ENCODE data around the gene SLCO4A1.

The SLCO4A1 gene

DNA sequence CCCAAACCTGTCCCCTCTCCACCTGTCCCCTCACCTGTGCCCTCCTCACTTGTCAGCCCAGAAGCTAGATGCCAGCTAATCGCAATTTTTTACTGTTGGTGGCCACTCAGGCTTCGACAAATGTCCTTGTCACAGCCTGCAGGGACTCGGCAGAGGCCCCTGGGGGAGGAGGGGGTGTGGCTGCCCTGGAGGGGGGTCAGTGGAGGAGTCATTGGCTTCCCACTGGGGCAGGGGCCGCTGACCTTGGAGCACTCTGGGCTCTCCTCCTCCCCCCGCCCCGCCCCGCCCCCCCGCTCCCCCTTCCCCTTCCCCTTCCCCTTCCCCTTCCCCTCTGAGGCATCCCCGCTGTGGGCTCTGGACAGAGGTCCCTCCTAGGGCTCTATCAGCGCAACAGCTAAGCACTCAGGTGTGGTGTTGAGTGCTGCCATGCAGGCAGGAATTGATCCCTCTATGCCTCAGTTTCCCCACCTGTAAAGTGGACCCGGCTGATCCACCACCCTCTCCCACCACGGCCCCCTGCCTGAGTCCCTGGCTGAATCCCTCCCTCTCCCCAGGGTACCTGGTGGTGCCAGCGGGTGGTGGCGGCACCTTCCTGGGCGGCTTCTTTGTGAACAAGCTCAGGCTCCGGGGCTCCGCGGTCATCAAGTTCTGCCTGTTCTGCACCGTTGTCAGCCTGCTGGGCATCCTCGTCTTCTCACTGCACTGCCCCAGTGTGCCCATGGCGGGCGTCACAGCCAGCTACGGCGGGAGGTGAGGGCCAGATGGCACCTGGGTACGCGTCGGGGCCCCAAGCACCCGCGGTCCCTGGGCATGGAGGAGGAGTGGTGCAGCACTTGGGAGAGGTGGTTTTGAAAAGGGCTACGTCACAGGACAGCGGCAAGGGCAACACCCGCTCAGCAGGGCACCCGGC lies 23.8 kb downstream of the SLCO4A1 start:
- TF ChIP-seq, protein P1, sequence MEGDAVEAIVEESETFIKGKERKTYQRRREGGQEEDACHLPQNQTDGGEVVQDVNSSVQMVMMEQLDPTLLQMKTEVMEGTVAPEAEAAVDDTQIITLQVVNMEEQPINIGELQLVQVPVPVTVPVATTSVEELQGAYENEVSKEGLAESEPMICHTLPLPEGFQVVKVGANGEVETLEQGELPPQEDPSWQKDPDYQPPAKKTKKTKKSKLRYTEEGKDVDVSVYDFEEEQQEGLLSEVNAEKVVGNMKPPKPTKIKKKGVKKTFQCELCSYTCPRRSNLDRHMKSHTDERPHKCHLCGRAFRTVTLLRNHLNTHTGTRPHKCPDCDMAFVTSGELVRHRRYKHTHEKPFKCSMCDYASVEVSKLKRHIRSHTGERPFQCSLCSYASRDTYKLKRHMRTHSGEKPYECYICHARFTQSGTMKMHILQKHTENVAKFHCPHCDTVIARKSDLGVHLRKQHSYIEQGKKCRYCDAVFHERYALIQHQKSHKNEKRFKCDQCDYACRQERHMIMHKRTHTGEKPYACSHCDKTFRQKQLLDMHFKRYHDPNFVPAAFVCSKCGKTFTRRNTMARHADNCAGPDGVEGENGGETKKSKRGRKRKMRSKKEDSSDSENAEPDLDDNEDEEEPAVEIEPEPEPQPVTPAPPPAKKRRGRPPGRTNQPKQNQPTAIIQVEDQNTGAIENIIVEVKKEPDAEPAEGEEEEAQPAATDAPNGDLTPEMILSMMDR (IDR thresholded peaks at IDR 0.05) = no peak
- no peaks in the 10 kb centered on the region for H3K36me3 ChIP-seq
- no peak overlapping the region for H3K27ac ChIP-seq
- H3K27me3 ChIP-seq = no peaks in the 10 kb centered on the region
- H3K9me3 ChIP-seq = no peaks in the 10 kb centered on the region
- H3K4me3 ChIP-seq (ENCODE audit: low read depth in 1 of 2, low read length in 1 of 2) = no peak overlapping the region
- H3K4me1 ChIP-seq (ENCODE audit: control insufficient read depth in 1 of 2, insufficient read depth in 1 of 2, low read depth in 1 of 2, low read length in 1 of 2) = peaks cover 0 to 2% of the 10 kb centered on the region in 2 experiments

DNA sequence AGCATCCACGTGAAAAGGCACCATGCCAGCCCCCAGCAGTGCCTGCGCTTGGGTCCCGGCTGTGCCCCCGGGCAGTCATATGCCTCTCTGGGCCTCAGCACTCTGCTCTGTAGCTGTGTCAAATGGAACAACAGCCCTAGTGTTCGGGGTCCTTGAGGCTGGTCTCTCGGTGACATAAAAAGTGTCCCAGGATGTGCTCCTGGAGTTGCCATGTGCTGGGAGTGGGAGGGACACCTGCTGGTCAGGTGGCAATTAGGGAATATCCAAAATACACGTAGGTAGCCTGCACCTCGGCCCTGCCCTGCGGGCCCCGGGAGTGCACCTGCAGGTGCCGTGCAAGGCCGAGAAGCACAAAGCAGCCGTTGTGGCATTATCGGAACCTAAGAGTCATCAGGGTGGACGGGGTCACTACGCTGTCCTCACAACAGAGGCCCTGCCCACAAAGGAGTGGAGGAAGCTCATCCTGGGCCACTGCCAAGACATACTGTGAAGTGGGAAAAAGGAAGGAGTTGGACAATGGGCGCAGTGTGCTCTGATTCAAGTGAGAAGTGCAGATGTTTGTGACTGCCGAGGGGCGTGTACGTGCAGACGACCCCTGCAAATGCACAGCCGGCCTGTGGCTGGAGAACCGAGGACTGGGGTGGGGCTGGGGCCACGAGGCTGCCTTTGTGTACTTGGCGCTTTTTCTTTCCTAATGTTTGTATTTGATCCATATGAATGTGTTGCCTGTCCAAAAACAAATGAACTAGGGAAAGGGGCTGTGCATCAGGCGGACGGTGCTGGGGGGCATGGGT lies 24.6 kb downstream of the SLCO4A1 start:
- peaks cover 7 to 10% of the 10 kb centered on the region in 2 experiments for H3K4me1 ChIP-seq (ENCODE audit: control insufficient read depth in 1 of 2, insufficient read depth in 1 of 2, low read depth in 1 of 2, low read length in 1 of 2)
- H3K4me3 ChIP-seq (ENCODE audit: low read depth in 1 of 2, low read length in 1 of 2) = no peak overlapping the region
- H3K9me3 ChIP-seq = no peaks in the 10 kb centered on the region
- H3K27me3 ChIP-seq = no peaks in the 10 kb centered on the region
- TF ChIP-seq, protein P1 (IDR thresholded peaks at IDR 0.05) = no peak
- no peak overlapping the region for H3K27ac ChIP-seq
- no peaks in the 10 kb centered on the region for H3K36me3 ChIP-seq

DNA sequence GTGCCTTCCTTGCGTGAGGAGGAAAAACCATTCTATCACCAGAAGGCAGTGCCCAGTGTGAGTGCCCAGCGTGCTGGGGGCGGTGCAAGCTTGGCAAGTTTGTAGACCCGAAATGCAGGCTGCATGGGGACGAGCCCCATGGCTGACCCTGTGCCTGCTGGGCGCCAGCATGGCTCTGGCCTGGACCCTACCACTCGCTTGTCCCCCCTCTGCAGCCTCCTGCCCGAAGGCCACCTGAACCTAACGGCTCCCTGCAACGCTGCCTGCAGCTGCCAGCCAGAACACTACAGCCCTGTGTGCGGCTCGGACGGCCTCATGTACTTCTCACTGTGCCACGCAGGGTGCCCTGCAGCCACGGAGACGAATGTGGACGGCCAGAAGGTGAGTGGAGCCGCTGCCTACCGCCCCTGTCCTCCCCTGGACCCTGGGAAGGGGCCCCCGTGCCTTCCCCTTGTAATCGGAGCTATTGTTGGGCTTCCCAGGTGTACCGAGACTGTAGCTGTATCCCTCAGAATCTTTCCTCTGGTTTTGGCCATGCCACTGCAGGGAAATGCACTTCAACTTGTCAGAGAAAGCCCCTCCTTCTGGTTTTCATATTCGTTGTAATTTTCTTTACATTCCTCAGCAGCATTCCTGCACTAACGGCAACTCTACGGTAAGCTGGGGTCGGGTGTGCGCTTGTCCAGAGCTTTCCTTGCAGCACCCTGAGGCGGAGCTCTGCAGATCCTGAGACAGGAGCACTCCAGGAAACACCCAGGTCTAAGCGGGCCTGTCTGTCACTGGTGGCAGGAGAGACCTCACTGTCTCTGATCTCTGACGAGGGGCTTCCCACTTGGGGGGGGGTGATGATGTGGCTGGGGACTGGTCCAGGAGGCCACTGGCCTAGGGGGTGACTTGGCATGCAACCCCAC lies 25.5 kb downstream of the SLCO4A1 start:
- no peak overlapping the region for H3K27ac ChIP-seq
- no peaks in the 10 kb centered on the region for H3K36me3 ChIP-seq
- no peaks in the 10 kb centered on the region for H3K9me3 ChIP-seq
- TF ChIP-seq, protein P1 (IDR thresholded peaks at IDR 0.05) = no peak
- H3K4me3 ChIP-seq (ENCODE audit: low read depth in 1 of 2, low read length in 1 of 2) = no peak overlapping the region
- H3K4me1 ChIP-seq (ENCODE audit: control insufficient read depth in 1 of 2, insufficient read depth in 1 of 2, low read depth in 1 of 2, low read length in 1 of 2) = peaks cover 16 to 19% of the 10 kb centered on the region in 2 experiments
- no peaks in the 10 kb centered on the region for H3K27me3 ChIP-seq

DNA sequence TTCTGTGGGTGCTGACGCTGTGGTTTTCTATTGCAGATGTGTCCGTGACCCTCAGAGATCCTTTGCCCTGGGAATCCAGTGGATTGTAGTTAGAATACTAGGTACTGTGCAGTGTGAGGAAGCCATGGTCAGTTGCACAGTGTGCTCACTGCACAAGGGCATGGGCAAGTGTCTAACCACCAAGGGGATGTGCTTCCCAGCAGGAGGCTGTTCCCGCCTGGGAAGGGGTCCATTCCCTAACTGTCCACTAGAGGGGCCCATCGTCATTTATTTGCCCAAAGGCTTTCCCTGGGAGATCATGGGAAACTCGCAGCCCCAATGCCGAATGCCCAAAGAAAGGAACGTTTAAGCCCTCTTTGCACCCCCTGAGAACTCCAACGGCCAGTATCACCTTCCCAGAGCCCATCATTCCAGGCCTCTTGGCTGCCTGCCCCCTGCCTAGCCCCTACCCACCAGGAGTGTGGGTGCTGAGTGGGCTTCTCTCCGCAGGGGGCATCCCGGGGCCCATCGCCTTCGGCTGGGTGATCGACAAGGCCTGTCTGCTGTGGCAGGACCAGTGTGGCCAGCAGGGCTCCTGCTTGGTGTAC lies 26.2 kb downstream of the SLCO4A1 start:
- H3K27ac ChIP-seq = no peak overlapping the region
- no peaks in the 10 kb centered on the region for H3K9me3 ChIP-seq
- H3K27me3 ChIP-seq = no peaks in the 10 kb centered on the region
- H3K4me1 ChIP-seq (ENCODE audit: control insufficient read depth in 1 of 2, insufficient read depth in 1 of 2, low read depth in 1 of 2, low read length in 1 of 2) = peaks cover 19 to 23% of the 10 kb centered on the region in 2 experiments
- H3K36me3 ChIP-seq = no peaks in the 10 kb centered on the region
- TF ChIP-seq, protein P1 (IDR thresholded peaks at IDR 0.05) = peak; percentile 84
- H3K4me3 ChIP-seq (ENCODE audit: low read depth in 1 of 2, low read length in 1 of 2) = no peak overlapping the region

DNA sequence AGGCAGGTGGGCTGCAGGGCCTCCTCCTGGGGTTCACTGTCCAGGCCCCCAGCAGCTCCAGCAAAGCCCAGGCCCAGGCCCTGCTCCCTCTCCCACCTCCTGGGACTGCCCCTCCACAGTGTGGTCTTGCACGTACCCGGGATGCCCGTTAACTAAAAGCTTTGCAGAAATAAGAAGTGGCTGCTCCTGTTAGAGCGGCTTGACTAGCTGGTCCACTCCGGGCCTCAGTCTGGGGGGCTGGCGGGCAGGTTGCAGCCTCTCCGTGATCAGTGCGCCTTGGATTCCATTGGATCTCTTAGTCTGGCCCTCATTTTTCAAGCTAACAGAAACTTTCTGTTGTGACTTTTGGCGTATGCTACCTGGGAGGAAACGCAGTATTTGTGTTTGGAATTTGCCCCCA lies 26.9 kb downstream of the SLCO4A1 start:
- Histone ChIP-seq H3K9me3 (no peaks in the 10 kb centered on the region), H3K4me3 (ENCODE audit: low read depth in 1 of 2, low read length in 1 of 2) (no peak overlapping the region), H3K27me3 (no peaks in the 10 kb centered on the region), H3K27ac (no peak overlapping the region), H3K36me3 (no peaks in the 10 kb centered on the region), H3K4me1 (ENCODE audit: control insufficient read depth in 1 of 2, insufficient read depth in 1 of 2, low read depth in 1 of 2, low read length in 1 of 2) (peaks cover 23 to 27% of the 10 kb centered on the region in 2 experiments)
- TF ChIP-seq, protein P1 (IDR thresholded peaks at IDR 0.05) = no peak
